Tibial artery (tissue), 4 donors: ENCODE measurements around the gene SNX25.
"Not testable (repeated sequence)": the region's sequence is repeated elsewhere in the genome, so short reads cannot be mapped to it uniquely, and the experiment has no call there.

Experiments
- DNase-seq, 2 donors: peaks; one replicate each; pipeline ENCODE4 v3.0.0-alpha.2; 2019
- H3K27ac ChIP-seq, 2 donors: fragments of 200-600 bp; sonication (generic) in 1 of 2; 1 replicate in 1 of 2; 2 replicates in 1 of 2; pipeline ENCODE4 v1.5.1; 2018 to 2019; ENCODE audit warnings: mild to moderate bottlenecking in 1 of 2
- H3K27me3 ChIP-seq, 2 donors: fragments of 200-600 bp; sonication (generic) in 1 of 2; one replicate each; pipeline versions ENCODE4 v1.5.1 to v1.6.0; 2016 to 2019
- H3K36me3 ChIP-seq, 3 donors: fragments of 200-600 bp; sonication (generic) in 2 of 3; one replicate each; pipeline ENCODE4 v1.5.1; 2016 to 2019; ENCODE audit warnings: mild to moderate bottlenecking in 2 of 3
- H3K4me1 ChIP-seq, 4 donors: fragments of 200-600 bp; sonication (generic) in 2 of 4; 1 replicate in 3 of 4; 2 replicates in 1 of 4; pipeline ENCODE4 v1.5.1; 2016 to 2019
- H3K4me3 ChIP-seq, 2 donors: fragments of 200-600 bp; sonication (generic) in 1 of 2; 1 replicate in 1 of 2; 2 replicates in 1 of 2; pipeline ENCODE4 v1.5.1; 2018 to 2019; ENCODE audit warnings: mild to moderate bottlenecking in 2 of 2
- H3K9me3 ChIP-seq, 3 donors: fragments of 200-600 bp; sonication (generic) in 1 of 3; one replicate each; pipeline ENCODE4 v1.5.1; 2016 to 2019
- intact Hi-C: fragments of 100-400 bp; cut with DNase I; formaldehyde crosslinking; loops from one replicate; pipeline ENCODE4 v1.15.0; 2023; ENCODE audit warnings: low total_unique reads
- TF ChIP-seq, protein P1 (sequence below), 2 experiments: fragments of 200-600 bp in 1 of 2; fragments of 450-650 bp in 1 of 2; IDR thresholded peaks; one replicate each; pipeline ENCODE4 v1.5.1; 2017 to 2019; ENCODE audit warnings: antibody characterized with exemption in 2 of 2, mild to moderate bottlenecking in 1 of 2, moderate library complexity in 1 of 2

The SNX25 gene

DNA sequence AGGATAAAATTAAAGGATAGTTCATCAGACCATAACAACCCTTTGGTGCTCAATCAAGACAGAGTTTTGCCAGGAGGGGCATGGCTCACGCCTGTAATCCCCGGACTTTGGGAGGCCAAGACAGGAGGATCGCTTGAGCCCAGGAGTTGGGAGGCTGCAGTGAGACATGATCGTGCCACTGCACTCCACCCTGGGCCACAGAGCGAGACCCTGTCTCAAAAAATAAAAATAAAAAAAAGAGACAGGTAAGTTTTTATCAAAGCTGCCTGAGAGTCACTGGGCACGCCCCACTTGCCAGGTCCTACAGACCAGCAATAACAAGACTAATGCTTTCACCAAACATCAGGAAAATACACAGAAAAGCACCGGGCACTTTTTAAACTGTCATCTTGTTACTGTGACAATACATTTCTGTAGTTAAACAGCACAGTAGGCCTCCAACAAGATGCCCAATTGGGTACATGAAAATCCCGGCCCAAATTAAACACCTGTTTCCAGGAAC, 6.4 kb upstream of the SNX25 start:
- Histone ChIP-seq H3K9me3 (no peaks in the 10 kb centered on the region), H3K36me3 (no peaks in the 10 kb centered on the region), H3K4me1 (peaks cover 0 to 42% (median 16%) of the 10 kb centered on the region in 4 donors), H3K27me3 (no peaks in the 10 kb centered on the region), H3K27ac (peak overlapping the region; percentile 94 to 97), H3K4me3 (peak overlapping the region; percentile 61 to 76)
- intact Hi-C loops = loop anchor here (5.0 to 10.0 kb wide), 4 partner anchors 194 to 824 kb away; partner anchors contain the start of genes ANKRD37 and LRP2BP
- DNase-seq = no peak
- TF ChIP-seq, protein P1, sequence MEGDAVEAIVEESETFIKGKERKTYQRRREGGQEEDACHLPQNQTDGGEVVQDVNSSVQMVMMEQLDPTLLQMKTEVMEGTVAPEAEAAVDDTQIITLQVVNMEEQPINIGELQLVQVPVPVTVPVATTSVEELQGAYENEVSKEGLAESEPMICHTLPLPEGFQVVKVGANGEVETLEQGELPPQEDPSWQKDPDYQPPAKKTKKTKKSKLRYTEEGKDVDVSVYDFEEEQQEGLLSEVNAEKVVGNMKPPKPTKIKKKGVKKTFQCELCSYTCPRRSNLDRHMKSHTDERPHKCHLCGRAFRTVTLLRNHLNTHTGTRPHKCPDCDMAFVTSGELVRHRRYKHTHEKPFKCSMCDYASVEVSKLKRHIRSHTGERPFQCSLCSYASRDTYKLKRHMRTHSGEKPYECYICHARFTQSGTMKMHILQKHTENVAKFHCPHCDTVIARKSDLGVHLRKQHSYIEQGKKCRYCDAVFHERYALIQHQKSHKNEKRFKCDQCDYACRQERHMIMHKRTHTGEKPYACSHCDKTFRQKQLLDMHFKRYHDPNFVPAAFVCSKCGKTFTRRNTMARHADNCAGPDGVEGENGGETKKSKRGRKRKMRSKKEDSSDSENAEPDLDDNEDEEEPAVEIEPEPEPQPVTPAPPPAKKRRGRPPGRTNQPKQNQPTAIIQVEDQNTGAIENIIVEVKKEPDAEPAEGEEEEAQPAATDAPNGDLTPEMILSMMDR (IDR thresholded peaks at IDR 0.05) = no peak

- Histone ChIP-seq H3K4me3 (peak within 1 kb of the TSS; percentile 61 to 76), H3K27me3 (no peaks in the 10 kb centered on the region), H3K36me3 (no peaks in the 10 kb centered on the region), H3K4me1 (peaks cover 0 to 47% (median 16%) of the 10 kb centered on the region in 4 donors), H3K27ac (peak within 1 kb of the TSS; percentile 94 to 97), H3K9me3 (no peaks in the 10 kb centered on the region)
- DNase-seq = peak; percentile 89 to 96
- TF ChIP-seq, protein P1 (IDR thresholded peaks at IDR 0.05) = no peak
- intact Hi-C loops = loop anchor here (5.0 to 10.0 kb wide), 4 partner anchors 194 to 824 kb away; partner anchors contain the start of genes ANKRD37 and LRP2BP
Measured at GRCh38 chr4:185203486-185204237, 5.7 kb upstream of the SNX25 start, which contains the start of gene CFAP97. TSS of gene CFAP97 (minus strand) at chr4:185204000. CDS start at chr4:185191196, 12,804 bp downstream.

DNA sequence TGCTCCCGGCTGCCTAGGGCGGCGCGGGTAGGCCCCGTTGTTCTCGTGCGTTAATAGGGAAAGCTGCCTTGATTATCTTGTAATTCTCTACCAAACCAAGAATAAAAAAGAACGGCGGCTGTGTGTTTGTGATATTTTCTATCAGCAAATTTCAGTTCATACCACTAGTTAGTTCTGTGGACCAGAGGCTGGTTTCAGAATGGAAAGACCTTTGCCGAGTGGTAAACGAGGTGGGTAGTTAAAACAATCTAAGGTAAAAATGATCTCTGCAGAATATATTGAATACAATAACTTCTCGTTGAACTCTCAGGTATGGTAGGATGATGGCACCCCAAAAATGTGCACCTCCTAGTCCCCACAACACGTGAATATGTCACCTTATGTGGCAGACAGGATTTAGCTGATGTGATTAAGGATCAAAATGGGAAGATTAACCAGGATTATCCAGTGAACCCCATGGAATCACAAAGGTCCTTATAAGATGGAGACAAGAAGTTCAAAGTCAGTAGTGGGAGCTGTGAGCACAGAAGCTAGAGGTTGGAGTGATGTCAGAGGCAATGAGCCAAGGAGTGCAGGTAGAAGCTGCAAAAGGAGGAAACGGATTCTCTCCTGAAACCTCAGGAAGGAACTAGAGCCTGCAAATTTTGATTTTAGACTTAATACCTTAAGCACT, 5.0 kb upstream of the SNX25 start:
- Histone ChIP-seq H3K9me3 (no peaks in the 10 kb centered on the region), H3K27me3 (no peaks in the 10 kb centered on the region), H3K4me3 (peak overlapping the region; percentile 61 to 76), H3K4me1 (peaks cover 0 to 47% (median 16%) of the 10 kb centered on the region in 4 donors), H3K27ac (peak overlapping the region; percentile 94 to 97), H3K36me3 (no peaks in the 10 kb centered on the region)
- TF ChIP-seq, protein P1 (IDR thresholded peaks at IDR 0.05) = peak in 1 of 2 experiments; percentile 14
- intact Hi-C loops = loop anchor here (5.0 to 10.0 kb wide), 4 partner anchors 193 to 823 kb away; partner anchors contain the start of genes ANKRD37 and LRP2BP
- DNase-seq = no peak

DNA sequence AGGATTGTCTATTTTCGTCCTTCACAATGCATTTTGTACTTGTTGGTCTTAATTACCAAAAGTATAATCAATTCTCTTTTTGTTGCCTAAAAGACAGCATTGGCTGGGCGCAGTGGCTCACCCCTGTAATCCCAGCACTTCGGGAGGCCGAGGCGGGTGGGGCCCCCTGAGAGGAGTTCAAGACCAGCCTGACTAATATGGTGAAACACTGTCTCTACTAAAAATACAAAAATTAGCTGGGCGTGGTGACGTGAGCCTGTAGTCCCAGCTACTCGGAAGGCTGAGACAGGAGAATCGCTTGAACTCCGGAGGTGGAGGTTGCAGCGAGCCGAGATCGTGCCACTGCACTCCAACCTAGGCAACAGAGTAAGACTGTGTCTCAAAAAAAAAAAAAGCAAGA, 4.3 kb upstream of the SNX25 start:
- H3K9me3 ChIP-seq, H3K4me3 ChIP-seq, DNase-seq, H3K36me3 ChIP-seq, H3K27me3 ChIP-seq: not testable (repeated sequence)
- Histone ChIP-seq H3K27ac (peak overlapping the region; percentile 94 to 97), H3K4me1 (peaks cover 0 to 40% (median 16%) of the 10 kb centered on the region in 4 donors)
- intact Hi-C loops = loop anchor here (10.0 kb wide), 2 partner anchors 260 to 390 kb away; no protein-coding TSS in a partner anchor

- Histone ChIP-seq H3K4me1 (peaks cover 0 to 37% (median 17%) of the 10 kb centered on the region in 4 donors), H3K4me3 (no peak overlapping the region), H3K27ac (no peak overlapping the region), H3K36me3 (no peaks in the 10 kb centered on the region), H3K9me3 (no peaks in the 10 kb centered on the region), H3K27me3 (no peaks in the 10 kb centered on the region)
- DNase-seq = no peak
- intact Hi-C loops = loop anchor here (10.0 kb wide), 2 partner anchors 259 to 389 kb away; no protein-coding TSS in a partner anchor
- TF ChIP-seq, protein P1 (IDR thresholded peaks at IDR 0.05) = no peak
Measured at GRCh38 chr4:185205697-185206342, 3.6 kb upstream of the SNX25 start.
